ENCODE results near the gene C5orf47.

Gene C5orf47

GRCh38 chr5:173970878-173971650, 17.9 kb upstream of the C5orf47 start:
- no peak for DNase-seq

- DNase-seq, result no peak
These were observed 17.2 kb upstream of the C5orf47 start for GRCh38 chr5:173971681-173972345.

- no peak for DNase-seq
These were observed 16.4 kb upstream of the C5orf47 start for GRCh38 chr5:173972607-173972924.

GRCh38 chr5:173972925-173973615, 15.9 kb upstream of the C5orf47 start:
- DNase-seq, result peak; percentile 81 to 83

GRCh38 chr5:173973616-173973969, 15.4 kb upstream of the C5orf47 start:
- DNase-seq, result peak in 1 of 2 donors; percentile 9

GRCh38 chr5:173974688-173975239, 14.2 kb upstream of the C5orf47 start:
- no peak for DNase-seq

- no peak for DNase-seq
These were observed 7.7 kb upstream of the C5orf47 start for GRCh38 chr5:173981185-173981761.

GRCh38 chr5:173984218-173984617, 4.8 kb upstream of the C5orf47 start:
- no peak for DNase-seq

- DNase-seq, result no peak
These were observed 587 bp downstream of the C5orf47 start for GRCh38 chr5:173989432-173990082.

- DNase-seq, result no peak
These were observed 8.4 kb downstream of the C5orf47 start for GRCh38 chr5:173997331-173997730.

GRCh38 chr5:173998531-173998930, 9.6 kb downstream of the C5orf47 start:
- no peak for DNase-seq

GRCh38 chr5:174000076-174000475, 11.1 kb downstream of the C5orf47 start:
- no peak for DNase-seq

- no peak for DNase-seq
These were observed 14.8 kb downstream of the C5orf47 start for GRCh38 chr5:174003795-174004194.

- DNase-seq, result no peak
These were observed 20.0 kb downstream of the C5orf47 start for GRCh38 chr5:174008922-174009321.

- no peak for DNase-seq
These were observed 21.4 kb downstream of the C5orf47 start for GRCh38 chr5:174010365-174010764.

- no peak for DNase-seq
These were observed 22.5 kb downstream of the C5orf47 start for GRCh38 chr5:174011441-174011840.

GRCh38 chr5:174020069-174020927, 31.3 kb downstream of the C5orf47 start:
- DNase-seq, result peak in 1 of 2 donors; percentile 2

- DNase-seq, result no peak
These were observed 31.9 kb downstream of the C5orf47 start for GRCh38 chr5:174020928-174021304.

GRCh38 chr5:174022384-174023095, 33.6 kb downstream of the C5orf47 start:
- no peak for DNase-seq

- no peak for DNase-seq
These were observed 41.3 kb downstream of the C5orf47 start for GRCh38 chr5:174030286-174030685.
